Heart left ventricle (tissue), 13 donors: ENCODE results near the gene FXYD3.

Experiments used
- CTCF ChIP-seq, 12 donors: fragments of 200-600 bp; sonication (generic) in 4 of 12; IDR thresholded peaks; one replicate each; pipeline versions ENCODE4 v1.5.0 to v1.8.0; 2018 to 2022; ENCODE audit warnings: antibody characterized with exemption in 12 of 12, mild to moderate bottlenecking in 5 of 12
- POLR2A ChIP-seq, 2 donors: fragments of 450-650 bp; IDR thresholded peaks; one replicate each; pipeline ENCODE4 v1.6.1; 2017; ENCODE audit warnings: antibody characterized with exemption in 2 of 2, mild to moderate bottlenecking in 2 of 2, moderate library complexity in 2 of 2
- donor health status: ischemic (EF 13 %, LVEDD 7.1; RV severe dilation, severe dysfunction).
- donor health status: DM: no; HTN: yes; CAD: no.
- donor health status: DM: no; HTN: no; CAD: no.
- donor health status: ischemic (EF 25% LVEDD 6.9; RV normal size, moderate dysfunction).
- donor health status: ischemic (EF 25% LVEDD 5.7; RV mildly dilated, moderate dysfunction).
- donor health status: ischemic (EF 35%, LVEDD 5.7; RV mildly dilated, moderate dysfunction).
- donor health status: nonischemic (EF 11% LVEDD 7.7; RV severe dilation, severe dysfunction).
- donor health status: DM: yes; HTN: yes; CAD: no.
- donor health status: PGD.
- donor health status: ischemic (EF 29% LVEDD 5.4; RV normal size, mild dysfunction).
- donor health status: nonischemic (EF 23%, LVEDD 6.1; RV moderate dilation, normal function).

DNA sequence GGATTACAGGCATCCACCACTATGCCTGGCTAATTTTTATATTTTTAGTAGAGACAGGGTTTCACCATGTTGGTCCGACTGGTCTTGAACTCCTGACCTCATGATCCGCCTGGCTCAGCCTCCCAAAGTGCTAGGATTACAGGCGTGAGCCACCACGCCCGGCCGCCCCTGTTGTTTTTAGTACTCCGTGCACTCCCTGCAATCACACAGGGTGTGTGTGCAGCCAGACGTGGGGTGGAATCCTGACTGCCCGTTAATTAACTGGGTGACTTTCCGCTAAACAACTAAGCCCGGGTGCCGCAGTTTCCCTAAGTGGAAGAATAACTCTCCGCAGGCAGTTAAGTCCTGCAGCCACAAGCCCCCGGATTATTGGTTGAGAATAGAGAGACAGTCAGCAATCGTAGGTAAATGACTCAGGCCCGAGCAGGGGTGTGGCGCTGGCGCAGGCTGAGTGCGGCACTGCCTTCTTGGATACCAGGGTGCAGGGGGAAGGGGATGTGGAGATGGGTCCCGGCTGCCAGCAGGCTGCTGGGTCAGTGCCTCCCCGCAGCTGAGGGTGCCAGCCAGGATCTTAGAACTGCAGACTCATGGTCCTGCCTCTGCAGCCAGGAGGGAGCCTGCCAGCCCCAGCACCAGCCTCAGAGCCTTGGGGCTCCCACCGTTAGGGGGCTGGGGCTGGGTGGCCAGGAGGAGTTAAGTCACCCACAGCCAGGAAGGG is 6.1 kb upstream of the FXYD3 start:
- TF ChIP-seq CTCF (IDR thresholded peaks at IDR 0.05) (no peak), POLR2A (IDR thresholded peaks at IDR 0.05) (no peak)
